Endodermal cell (in vitro differentiated cells): Measurements from ENCODE around the gene EPS8L3. TPM values are rescaled to one million over a fixed set of nuclear protein-coding genes. Genes with fewer than 3 reads are reported as not detected.
"Not testable (repeated sequence)": the region's sequence is repeated elsewhere in the genome, so short reads cannot be mapped to it uniquely, and the experiment has no call there.

Source experiments
- DNase-seq: peaks from one replicate; pipeline ENCODE4 v3.0.0-alpha.2; 2017
- H3K27ac ChIP-seq: 2 replicates; pipeline ENCODE4 v1.5.1; 2013; ENCODE audit warnings: mild to moderate bottlenecking, low read depth, low read length, moderate library complexity
- H3K27me3 ChIP-seq: 2 replicates; pipeline ENCODE4 v1.6.1; 2013; ENCODE audit warnings: mild to moderate bottlenecking, low read length, moderate library complexity; ENCODE audit not compliant: insufficient read depth, control insufficient read depth, poor library complexity, severe bottlenecking
- H3K36me3 ChIP-seq: 2 replicates; pipeline ENCODE4 v1.7.0; 2013; ENCODE audit warnings: mild to moderate bottlenecking, low read length, moderate library complexity; ENCODE audit not compliant: control insufficient read depth, insufficient read depth
- H3K4me1 ChIP-seq: one replicate; pipeline ENCODE4 v1.7.0; 2013; ENCODE audit warnings: low read length; ENCODE audit not compliant: control insufficient read depth, insufficient read depth
- H3K4me3 ChIP-seq: 2 replicates; pipeline ENCODE4 v1.5.1; 2013; ENCODE audit warnings: mild to moderate bottlenecking, low read length, moderate library complexity
- H3K9ac ChIP-seq: 2 replicates; pipeline ENCODE4 v1.6.1; 2013; ENCODE audit warnings: mild to moderate bottlenecking, low read length, moderate library complexity; ENCODE audit not compliant: poor library complexity, severe bottlenecking; ENCODE audit errors: extremely low read depth
- H3K9me3 ChIP-seq: 2 replicates; pipeline ENCODE4 v1.6.1; 2013; ENCODE audit warnings: mild to moderate bottlenecking, low read length, moderate library complexity; ENCODE audit not compliant: control insufficient read depth
- H3K27ac Mint-ChIP-seq: 2 replicates; pipeline ENCODE4 v1.8.0; 2020; ENCODE audit warnings: mixed read lengths
- H3K27me3 Mint-ChIP-seq: 2 replicates; pipeline ENCODE4 v1.8.0; 2021; ENCODE audit warnings: mild to moderate bottlenecking, mixed read lengths; ENCODE audit not compliant: insufficient read depth
- H3K36me3 Mint-ChIP-seq: 2 replicates; pipeline ENCODE4 v1.8.0; 2020; ENCODE audit warnings: low read depth, mixed read lengths
- H3K4me1 Mint-ChIP-seq: 2 replicates; pipeline ENCODE4 v1.8.0; 2020; ENCODE audit warnings: mixed read lengths
- H3K4me3 Mint-ChIP-seq: 2 replicates; pipeline ENCODE4 v1.8.0; 2020; ENCODE audit warnings: mild to moderate bottlenecking, moderate library complexity, mixed read lengths
- H3K9me3 Mint-ChIP-seq: 2 replicates; pipeline ENCODE4 v1.8.0; 2020; ENCODE audit warnings: mild to moderate bottlenecking, mixed read lengths
- CTCF ChIP-seq: fragments of 200-600 bp; sonication (generic); conservative IDR thresholded peaks from 2 replicates; pipeline ENCODE4 v1.5.0; 2021; ENCODE audit warnings: antibody characterized with exemption, mild to moderate bottlenecking
- WGBS, 2 experiments: methylation state at CpG; one replicate each; pipeline versions ENCODE4 v1.1.5 to v1.1.7; 2013; ENCODE audit warnings: missing lambda C conversion rate in 2 of 2, mixed read lengths in 1 of 2; ENCODE audit not compliant: insufficient coverage in 1 of 2, insufficient read length in 1 of 2; 5-methylcytosine and 5-hydroxymethylcytosine counted together
- total RNA-seq, 2 donors: library from RNA; stranded (reverse); fragmentation: NEBNext Ultra II Directional in 1 of 2; extraction: Animal tissue kit (Norgen Biotek cat#: 25700) in 1 of 2; gene quantifications; 2 replicates in 1 of 2; 3 replicates in 1 of 2; pipeline ENCODE4 v1.2.1, GENCODE V29; 2021

Gene EPS8L3
- total RNA-seq, 2 donors from 2014 or later: not detected

GRCh38 chr1:109714661-109715372 lies 48.9 kb downstream of the EPS8L3 start:
- Mint-ChIP-seq H3K27me3 (peaks cover 5% of the 10 kb centered on the region), H3K27ac (no peak overlapping the region), H3K36me3 (no peaks in the 10 kb centered on the region), H3K4me3 (no peak overlapping the region), H3K4me1 (no peaks in the 10 kb centered on the region), H3K9me3 (peaks cover 6% of the 10 kb centered on the region)
- Histone ChIP-seq H3K9me3 (no peaks in the 10 kb centered on the region), H3K27ac (no peak overlapping the region), H3K4me1 (no peaks in the 10 kb centered on the region), H3K27me3 (no peaks in the 10 kb centered on the region), H3K4me3 (no peak overlapping the region), H3K9ac (no peak overlapping the region), H3K36me3 (no peaks in the 10 kb centered on the region)
- no peak for TF ChIP-seq CTCF
- DNase-seq: no peak
- WGBS, 2 experiments: 92 to 98% methylated on average over 8 to 12 of the region's 12 CpGs

- Mint-ChIP-seq H3K36me3 (no peaks in the 10 kb centered on the region), H3K4me1 (no peaks in the 10 kb centered on the region), H3K9me3 (peaks cover 17% of the 10 kb centered on the region), H3K4me3 (no peak overlapping the region), H3K27me3 (peaks cover 5% of the 10 kb centered on the region), H3K27ac (no peak overlapping the region)
- no peak for DNase-seq
- TF ChIP-seq CTCF: no peak
- Histone ChIP-seq H3K27ac (no peak overlapping the region), H3K36me3 (no peaks in the 10 kb centered on the region), H3K9me3 (peaks cover 7% of the 10 kb centered on the region), H3K4me3 (no peak overlapping the region), H3K4me1 (no peaks in the 10 kb centered on the region), H3K27me3 (no peaks in the 10 kb centered on the region), H3K9ac (no peak overlapping the region)
- 89 to 97% methylated on average over 4 to 5 of the region's 5 CpGs for WGBS, 2 experiments
These were observed 50.1 kb downstream of the EPS8L3 start for GRCh38 chr1:109713636-109714035.

- 89 to 92% methylated on average over 11 to 22 of the region's 22 CpGs for WGBS, 2 experiments
- no peaks in the 10 kb centered on the region for H3K4me1 ChIP-seq
- Mint-ChIP-seq H3K27ac (no peak overlapping the region), H3K36me3 (no peaks in the 10 kb centered on the region), H3K27me3 (peaks cover 3% of the 10 kb centered on the region), H3K4me3 (no peak overlapping the region), H3K4me1 (no peaks in the 10 kb centered on the region), H3K9me3 (peaks cover 29% of the 10 kb centered on the region)
- H3K4me3 ChIP-seq: no peak overlapping the region
- no peaks in the 10 kb centered on the region for H3K27me3 ChIP-seq
- no peak for TF ChIP-seq CTCF
- H3K9me3 ChIP-seq: peaks cover 17% of the 10 kb centered on the region
- H3K27ac ChIP-seq: no peak overlapping the region
- no peaks in the 10 kb centered on the region for H3K36me3 ChIP-seq
- no peak overlapping the region for H3K9ac ChIP-seq
- no peak for DNase-seq
These were observed 51.3 kb downstream of the EPS8L3 start for GRCh38 chr1:109712321-109712864.

- peaks cover 35% of the 10 kb centered on the region for H3K9me3 Mint-ChIP-seq
- not testable (repeated sequence) for H3K27me3 Mint-ChIP-seq, H3K36me3 ChIP-seq, H3K36me3 Mint-ChIP-seq, H3K27ac Mint-ChIP-seq, H3K27me3 ChIP-seq, H3K9ac ChIP-seq, H3K4me3 Mint-ChIP-seq, DNase-seq, H3K27ac ChIP-seq, H3K4me3 ChIP-seq, H3K4me1 Mint-ChIP-seq, H3K4me1 ChIP-seq
- WGBS, 2 experiments: 90 to 93% methylated on average over 19 to 32 of the region's 33 CpGs
- peaks cover 17% of the 10 kb centered on the region for H3K9me3 ChIP-seq
These were observed 52.0 kb downstream of the EPS8L3 start, which contains the start of gene GSTM5 for GRCh38 chr1:109711593-109712320. TSS of gene GSTM5 (plus strand) at chr1:109712251. CDS start at chr1:109712313, 62 bp downstream.

- not testable (repeated sequence) for H3K27ac Mint-ChIP-seq, H3K4me3 ChIP-seq, H3K9ac ChIP-seq, H3K27me3 Mint-ChIP-seq, H3K4me3 Mint-ChIP-seq, H3K27me3 ChIP-seq, H3K4me1 ChIP-seq, DNase-seq, H3K27ac ChIP-seq, H3K36me3 ChIP-seq, H3K4me1 Mint-ChIP-seq, H3K36me3 Mint-ChIP-seq
- peaks cover 17% of the 10 kb centered on the region for H3K9me3 ChIP-seq
- peaks cover 38% of the 10 kb centered on the region for H3K9me3 Mint-ChIP-seq
These were observed 53.9 kb downstream of the EPS8L3 start for GRCh38 chr1:109709822-109710221.
